Measurements from ENCODE around the gene LAMTOR5. TPM values are rescaled to one million over a fixed set of nuclear protein-coding genes. Genes with fewer than 3 reads are reported as not detected.
A peak's percentile ranks its signal among the peaks of the same experiment; 100 is the strongest.
"Not testable (repeated sequence)": the region's sequence is repeated elsewhere in the genome, so short reads cannot be mapped to it uniquely, and the experiment has no call there.

Gene LAMTOR5
- 166 and 210 TPM in 2 replicates for total RNA-seq (2014; rRNA removed; shearing (Covaris generic))
- polyA plus RNA-seq (2015; cell fraction: cytosol; rRNA removed): 184 and 240 TPM in 2 replicates
- 65.9 and 78.7 TPM in 2 replicates for polyA plus RNA-seq (2015; cell fraction: nucleus; rRNA removed)

DNA sequence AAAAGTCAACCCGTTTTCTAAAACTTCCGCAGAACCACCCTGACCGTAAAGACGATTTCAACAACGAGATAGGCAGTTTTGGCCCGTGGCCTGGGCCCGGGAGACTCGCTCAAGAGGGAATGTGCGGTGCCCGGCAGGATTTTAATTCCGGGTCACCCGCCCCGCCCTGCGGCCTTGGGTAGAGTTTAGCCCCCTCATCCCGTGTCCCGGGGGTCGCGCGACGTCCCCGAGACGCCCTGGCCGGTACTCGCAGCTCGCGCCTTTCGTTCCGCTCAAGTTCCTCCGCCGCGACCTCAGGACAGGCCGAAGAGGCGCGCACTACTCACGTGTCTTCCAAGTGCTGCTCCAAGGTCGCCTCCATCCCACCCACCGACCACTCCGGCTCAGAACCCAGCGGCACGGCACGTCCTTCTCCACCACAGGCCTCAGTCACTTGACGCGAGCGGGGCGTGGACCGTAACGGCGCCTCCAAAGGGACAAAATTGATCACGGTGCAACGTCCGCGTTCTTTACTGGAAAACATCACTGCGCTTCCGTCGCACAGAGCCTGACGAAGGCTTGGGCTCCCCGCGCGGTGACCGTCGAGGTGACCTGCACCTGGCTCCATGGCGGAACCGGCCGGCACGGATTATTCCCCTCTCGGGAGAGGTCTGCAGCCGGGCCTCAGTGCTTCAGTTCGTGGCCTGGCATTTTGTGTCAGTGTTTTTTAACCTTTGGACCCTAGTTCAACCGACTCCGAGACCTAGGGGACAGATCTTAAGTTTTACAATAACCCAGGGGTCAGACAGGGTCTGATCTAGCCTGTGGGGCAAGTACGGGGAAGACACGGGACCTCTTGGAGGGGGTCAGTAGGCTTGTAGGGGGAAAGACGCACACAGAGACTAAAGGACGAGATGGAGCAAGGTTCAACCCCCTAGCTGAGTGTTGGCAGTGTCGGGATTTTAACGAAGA is at the start of gene LAMTOR5:
Gene LAMTOR5, minus strand, starts transcription at position 435 of the 951 bp plus-strand sequence. Its CDS starts 74 bp downstream, at position 361.
- DNase-seq (ENCODE audit: low read depth): peak; percentile 89

DNA sequence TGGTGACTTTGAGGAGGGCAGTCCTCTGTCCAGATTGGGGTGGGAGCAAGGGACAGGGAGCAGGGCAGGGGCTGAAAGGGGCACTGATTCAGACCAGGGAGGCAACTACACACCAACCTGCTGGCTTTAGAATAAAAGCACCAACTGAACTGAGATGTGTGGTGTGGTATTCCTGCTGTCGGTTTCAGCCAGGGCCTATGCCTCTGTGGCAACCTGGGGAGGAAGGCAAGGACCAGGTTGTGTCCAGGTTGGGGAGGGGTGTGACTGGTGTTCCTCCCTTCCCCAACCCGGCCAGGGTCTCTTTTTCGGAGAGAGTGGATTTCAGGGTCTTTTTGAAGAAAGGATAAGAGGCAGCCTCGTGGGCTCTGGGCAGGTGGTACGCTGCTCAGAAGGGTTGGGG is 49.7 kb upstream of the LAMTOR5 start:
- DNase-seq (ENCODE audit: low read depth): no peak

DNA sequence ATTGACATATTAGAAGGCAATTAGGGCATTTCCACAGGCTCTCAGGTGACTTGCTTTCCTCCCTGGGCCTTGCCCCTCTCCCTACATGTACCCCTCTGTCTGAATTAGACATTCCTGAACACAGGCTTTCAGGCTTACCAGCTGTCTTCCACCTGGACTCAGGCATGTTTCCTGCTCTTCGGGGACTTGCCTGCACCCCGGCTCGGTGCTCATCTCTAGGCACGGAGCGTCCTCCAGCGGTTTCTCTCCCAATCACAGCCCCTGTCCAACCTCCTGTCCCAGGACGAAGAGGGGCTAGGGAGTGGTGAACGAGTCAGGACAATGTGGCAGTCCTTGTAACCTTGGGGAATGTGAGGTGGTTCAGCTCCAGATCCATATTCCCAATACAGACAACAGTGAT is 47.7 kb upstream of the LAMTOR5 start:
- DNase-seq (ENCODE audit: low read depth): no peak

DNA sequence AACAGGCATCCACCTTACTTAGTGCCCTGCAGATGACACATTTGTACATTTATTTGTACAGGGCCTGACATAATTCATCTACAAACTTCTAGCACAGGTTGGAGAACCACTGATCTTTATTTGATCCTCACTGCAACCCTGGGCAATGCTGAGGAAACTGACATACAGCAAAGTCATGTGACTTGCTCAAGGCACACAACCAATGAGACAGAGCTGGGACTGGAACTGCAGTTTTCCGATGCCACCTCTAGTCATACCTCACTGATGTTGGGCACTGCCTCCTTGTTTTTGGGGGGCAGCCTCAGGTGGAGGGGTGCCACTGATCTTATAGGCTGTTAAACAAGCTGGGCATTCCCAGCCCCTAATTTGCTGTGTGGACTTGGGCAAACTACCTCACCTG is 46.8 kb upstream of the LAMTOR5 start:
- DNase-seq (ENCODE audit: low read depth): no peak

DNA sequence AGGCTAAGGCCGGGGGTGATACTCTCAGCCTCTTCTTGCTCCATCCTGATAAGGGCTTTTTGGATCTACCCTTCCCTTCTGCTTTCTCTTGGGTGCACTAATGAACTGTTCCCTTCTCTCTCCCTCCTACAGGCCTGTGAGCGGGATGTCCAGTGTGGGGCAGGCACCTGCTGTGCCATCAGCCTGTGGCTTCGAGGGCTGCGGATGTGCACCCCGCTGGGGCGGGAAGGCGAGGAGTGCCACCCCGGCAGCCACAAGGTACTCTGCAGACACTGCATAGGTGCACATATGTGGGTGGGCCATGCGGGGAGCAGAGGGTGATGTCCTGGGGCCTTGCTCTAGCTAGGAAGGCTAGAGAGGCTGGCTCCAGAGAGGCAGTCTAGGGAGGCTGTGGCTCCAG is 46.3 kb upstream of the LAMTOR5 start:
- DNase-seq (ENCODE audit: low read depth): no peak

GRCh38 chr1:110452330-110452729 is 44.8 kb upstream of the LAMTOR5 start:
- no peak for DNase-seq (ENCODE audit: low read depth)

GRCh38 chr1:110450929-110451328 is 43.4 kb upstream of the LAMTOR5 start, which contains the start of gene PROK1:
Gene PROK1 (plus strand): TSS chr1:110451149. CDS start chr1:110451217, 68 bp downstream.
- DNase-seq (ENCODE audit: low read depth): no peak

DNA sequence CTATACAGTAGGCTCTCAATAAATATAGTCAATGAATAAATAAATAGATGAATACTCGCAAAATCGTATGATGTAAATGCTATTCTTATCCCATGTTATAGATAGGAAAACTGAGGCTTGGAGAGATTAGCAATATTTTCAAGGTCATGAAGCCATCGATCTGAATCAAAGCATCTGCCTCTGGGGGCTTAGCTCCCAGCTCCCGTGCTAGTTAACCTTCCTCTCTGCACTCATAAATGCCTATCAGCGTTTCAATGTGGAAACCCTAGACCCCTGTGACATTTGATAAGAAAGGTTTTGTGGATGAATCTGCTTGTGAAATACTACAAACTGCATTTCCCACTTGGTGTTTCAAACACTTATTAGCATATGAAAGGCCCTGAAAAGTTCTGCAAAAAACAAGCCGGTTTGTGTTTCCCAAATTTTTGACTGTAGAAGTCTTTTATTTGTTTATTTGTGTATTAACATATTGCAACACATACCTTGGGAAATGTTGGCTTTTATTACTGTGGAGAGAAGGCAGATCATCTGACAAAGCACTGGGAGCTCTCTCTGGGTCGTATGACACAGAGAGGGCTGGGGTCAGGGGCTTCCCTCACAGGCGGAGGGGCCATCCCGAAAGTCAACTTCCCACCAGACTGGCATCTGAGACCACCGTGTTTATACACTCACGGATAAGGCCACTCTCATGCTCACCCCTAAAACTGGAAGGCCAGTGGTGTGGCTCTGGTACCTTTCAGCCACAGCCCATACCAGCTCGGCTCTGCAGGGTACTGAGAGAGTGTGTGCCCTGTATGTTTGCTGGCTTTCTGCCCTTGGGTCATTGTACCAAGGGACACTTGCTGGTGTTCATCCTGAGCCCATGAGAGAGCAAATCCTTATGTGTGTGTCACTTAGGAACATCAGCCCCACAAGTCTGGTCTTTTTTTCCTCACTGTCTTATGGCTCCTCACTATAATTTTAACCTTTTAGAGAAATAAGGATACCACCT is 42.5 kb upstream of the LAMTOR5 start:
- DNase-seq (ENCODE audit: low read depth): no peak

GRCh38 chr1:110444561-110444960 is 37.1 kb upstream of the LAMTOR5 start:
- DNase-seq (ENCODE audit: low read depth): no peak

DNA sequence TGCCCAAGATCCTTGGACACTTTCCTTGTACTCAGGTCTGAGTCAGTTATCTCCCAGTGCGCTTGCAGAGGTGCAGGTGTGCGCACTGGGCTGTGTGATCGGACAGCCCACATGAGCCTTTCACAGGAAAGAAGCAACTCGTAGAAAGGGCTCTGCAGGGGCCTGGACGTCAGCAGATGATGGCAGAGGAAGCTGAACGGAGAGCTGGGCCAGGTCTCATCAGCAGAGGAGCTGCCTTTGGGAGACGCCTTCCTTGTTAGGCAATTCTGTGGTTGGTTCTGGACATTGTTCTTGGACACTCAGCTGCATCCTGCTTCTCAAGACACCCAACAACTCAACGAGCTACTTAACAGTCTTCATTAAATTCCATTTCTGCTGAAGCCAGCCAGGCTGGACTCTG is 36.0 kb upstream of the LAMTOR5 start:
- no peak for DNase-seq (ENCODE audit: low read depth)

DNA sequence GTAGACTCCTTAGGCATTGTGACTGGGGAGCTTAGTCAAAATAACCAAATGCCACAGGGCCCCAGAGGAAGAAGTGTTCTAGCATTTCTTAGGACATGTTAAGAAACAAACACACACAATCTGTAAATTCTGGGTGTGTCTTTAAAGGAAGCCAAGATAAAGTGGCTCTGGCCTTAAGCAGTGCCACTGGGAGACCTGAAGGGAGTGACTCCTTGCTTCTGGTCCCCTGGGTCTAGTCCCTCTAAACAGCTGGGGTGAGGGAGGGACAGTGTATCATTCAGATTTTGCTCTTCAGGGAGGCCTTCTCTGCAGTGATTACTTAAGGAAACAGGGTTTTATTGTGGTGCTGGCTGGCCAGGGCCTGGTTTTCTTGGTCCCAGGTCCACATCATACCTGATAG is 34.4 kb upstream of the LAMTOR5 start:
- DNase-seq (ENCODE audit: low read depth): no peak

- DNase-seq (ENCODE audit: low read depth): no peak
These were observed 33.4 kb upstream of the LAMTOR5 start for GRCh38 chr1:110440877-110441276.

DNA sequence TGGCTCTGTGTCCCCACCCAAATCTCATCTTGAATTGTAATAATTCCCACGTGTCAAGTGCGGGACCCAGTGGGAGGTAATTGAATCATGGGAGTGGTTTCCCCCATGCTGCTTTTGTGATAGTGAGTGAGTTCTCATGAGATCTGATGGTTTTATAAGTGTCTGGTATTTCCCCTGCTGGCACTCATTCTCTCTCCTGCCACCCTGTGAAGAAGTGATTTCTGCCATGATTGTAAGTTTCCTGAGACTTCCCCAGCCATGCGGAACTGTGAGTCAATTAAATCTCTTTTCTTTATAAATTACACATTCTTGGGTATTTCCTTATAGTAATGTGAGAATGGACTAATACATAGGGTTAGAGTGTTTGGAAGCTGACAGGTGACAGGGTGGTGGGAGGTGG is 32.4 kb upstream of the LAMTOR5 start:
- not testable (repeated sequence) for DNase-seq (ENCODE audit: low read depth)

DNA sequence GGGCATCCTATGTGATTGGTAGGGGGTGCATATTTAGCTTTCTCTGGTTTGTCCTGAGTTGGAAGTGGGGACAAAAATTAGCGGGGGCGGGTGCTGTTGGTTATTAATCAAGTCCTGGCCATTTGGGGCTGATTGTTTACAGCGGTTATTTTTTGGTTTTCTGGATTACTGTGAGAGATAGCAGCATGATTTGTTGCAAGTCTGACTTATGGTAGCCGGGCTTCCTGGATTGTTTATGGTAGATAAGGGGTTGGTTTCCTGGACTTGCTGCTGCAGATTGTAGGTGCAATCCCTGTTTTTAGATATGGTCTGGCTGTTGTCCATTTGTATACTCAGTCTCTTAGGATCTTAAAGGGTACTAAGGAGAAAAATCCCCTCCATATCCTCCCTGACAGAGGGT is 31.4 kb upstream of the LAMTOR5 start:
- DNase-seq (ENCODE audit: low read depth): no peak

DNA sequence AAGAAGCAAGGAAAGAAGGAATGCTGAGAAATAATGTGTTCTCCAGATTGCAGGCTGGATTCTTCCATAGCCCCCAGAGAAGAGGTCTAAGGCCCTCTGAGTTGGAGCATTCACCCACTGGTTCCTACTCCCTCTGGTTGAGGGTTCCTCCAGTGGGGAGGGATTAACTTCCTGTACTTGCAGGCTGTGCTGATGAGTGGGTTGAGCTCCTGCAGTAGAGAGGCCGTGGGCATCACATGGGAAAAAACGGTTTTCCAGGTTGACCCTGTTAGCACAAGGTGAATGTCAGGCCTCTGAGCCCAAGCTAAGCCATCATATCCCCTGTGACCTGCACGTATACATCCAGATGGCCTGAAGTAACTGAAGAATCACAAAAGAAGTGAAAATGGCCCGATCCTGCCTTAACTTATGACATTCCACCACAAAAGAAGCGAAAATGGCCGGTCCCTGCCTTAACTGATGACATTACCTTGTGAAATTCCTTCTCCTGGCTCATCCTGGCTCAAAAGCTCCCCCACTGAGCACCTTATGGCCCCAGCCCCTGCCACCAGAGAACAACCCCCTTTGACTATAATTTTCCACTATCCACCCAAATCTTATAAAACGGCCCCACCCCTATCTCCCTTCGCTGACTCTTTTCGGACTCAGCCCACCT is 30.3 kb upstream of the LAMTOR5 start:
- DNase-seq (ENCODE audit: low read depth): not testable (repeated sequence)

DNA sequence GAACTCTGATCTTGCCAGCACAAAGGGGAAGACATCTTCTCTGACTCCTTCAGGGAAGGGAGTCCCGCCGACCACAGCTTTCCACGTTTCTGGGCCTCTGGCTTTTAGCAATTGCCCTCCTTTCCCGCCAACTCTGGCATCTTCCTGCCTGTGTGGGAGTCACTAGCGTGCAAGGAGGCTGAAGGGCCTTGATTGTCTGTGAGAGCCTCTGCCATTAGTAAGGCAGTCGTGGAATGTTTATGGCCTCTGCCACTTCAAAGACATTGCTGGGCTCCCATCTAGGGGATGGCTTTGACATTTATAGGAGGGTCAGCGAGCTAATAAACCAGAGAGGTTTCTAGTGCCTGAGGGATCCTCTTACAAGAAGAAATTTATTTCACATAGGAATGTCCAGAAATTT is 29.1 kb upstream of the LAMTOR5 start:
- no peak for DNase-seq (ENCODE audit: low read depth)

DNA sequence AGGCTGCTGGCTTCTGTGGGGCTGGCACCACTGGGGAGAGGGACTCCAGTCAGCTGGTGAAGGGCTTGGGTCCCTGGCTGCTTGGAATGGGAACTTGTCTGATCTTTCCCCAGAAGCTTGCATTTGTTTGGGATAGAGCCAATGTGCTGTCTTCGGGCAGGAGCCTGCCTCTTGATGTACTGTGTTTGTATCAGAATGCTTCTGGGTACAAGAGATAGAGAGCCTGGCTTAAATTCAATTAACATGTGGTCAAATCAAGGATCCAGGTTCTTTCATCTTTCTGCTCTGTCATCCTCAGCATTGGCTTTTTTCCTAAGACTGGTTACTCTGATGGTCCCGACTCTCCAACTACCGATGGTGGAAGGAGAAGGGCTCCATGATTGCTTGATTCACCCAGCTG is 27.5 kb upstream of the LAMTOR5 start:
- DNase-seq (ENCODE audit: low read depth): no peak

- DNase-seq (ENCODE audit: low read depth): peak; percentile 70
These were observed 26.3 kb upstream of the LAMTOR5 start for GRCh38 chr1:110433803-110434202.

GRCh38 chr1:110433213-110433612 is 25.7 kb upstream of the LAMTOR5 start:
- DNase-seq (ENCODE audit: low read depth): no peak

DNA sequence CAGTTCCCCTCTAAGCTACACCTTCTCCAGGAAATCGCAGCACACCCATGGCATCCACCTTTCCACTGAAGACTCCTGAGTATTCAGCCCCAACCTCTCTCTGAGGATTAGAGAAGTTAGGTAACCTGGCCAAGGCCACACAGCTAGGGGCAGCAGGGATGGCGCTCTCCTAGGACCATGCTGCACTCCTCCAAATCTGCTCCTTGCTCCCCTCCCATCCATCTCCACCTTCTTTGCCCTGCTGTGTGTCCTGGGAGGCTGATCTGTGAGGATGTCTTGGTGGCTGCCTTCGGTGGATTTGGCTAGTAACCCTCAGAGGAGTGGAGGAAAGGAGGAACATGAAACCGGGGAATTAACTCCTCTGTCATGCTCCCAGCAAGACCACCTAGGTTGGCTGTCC is 23.4 kb upstream of the LAMTOR5 start:
- no peak for DNase-seq (ENCODE audit: low read depth)

DNA sequence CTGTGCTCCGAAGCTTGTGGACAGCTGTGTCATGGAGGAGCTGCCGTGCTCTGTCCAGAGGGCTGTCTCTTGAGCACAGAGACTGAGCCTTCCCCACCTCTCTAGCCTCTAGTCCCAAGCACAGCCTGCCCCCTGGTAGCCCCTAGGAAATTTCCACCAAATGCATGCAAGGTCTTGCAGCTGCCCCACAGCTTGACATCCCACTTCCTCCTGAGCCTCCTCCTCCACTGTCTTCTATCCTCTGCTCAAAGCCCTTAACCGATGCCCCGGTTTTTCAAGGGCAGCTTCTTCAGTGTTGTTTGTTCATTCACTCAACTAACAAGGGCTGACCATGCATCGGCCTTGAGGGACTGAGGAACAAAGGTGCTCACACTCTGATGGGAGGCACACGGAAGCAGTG is 22.9 kb upstream of the LAMTOR5 start:
- no peak for DNase-seq (ENCODE audit: low read depth)
